C4-2B (cell line): ENCODE data around the gene KRTAP1-5.

ENCODE experiments used
- CTCF ChIP-seq: fragments of 450-650 bp; conservative IDR thresholded peaks from 2 replicates; pipeline ENCODE4 v1.5.1; 2017; ENCODE audit warnings: mild to moderate bottlenecking
- ZFX ChIP-seq: fragments of 450-650 bp; IDR thresholded peaks from 2 replicates; pipeline ENCODE4 v1.6.1; 2017

GRCh38 chr17:41049110-41049509, 22.1 kb upstream of the KRTAP1-5 start:
- TF ChIP-seq CTCF = no peak
- TF ChIP-seq ZFX = no peak
